ENCODE measurements around the gene PXDC1.

The PXDC1 gene

GRCh38 chr6:3747100-3747737, 4.3 kb downstream of the PXDC1 start:
- no peak for DNase-seq (ENCODE audit: low read depth, low spot score)

GRCh38 chr6:3746696-3747095, 4.8 kb downstream of the PXDC1 start:
- no peak for DNase-seq (ENCODE audit: low read depth, low spot score)

- no peak for DNase-seq (ENCODE audit: low read depth, low spot score)
These were observed 5.3 kb downstream of the PXDC1 start for GRCh38 chr6:3746119-3746691.

GRCh38 chr6:3745566-3746118, 5.9 kb downstream of the PXDC1 start:
- DNase-seq (ENCODE audit: low read depth, low spot score), result no peak

GRCh38 chr6:3744901-3745470, 6.5 kb downstream of the PXDC1 start:
- no peak for DNase-seq (ENCODE audit: low read depth, low spot score)

- DNase-seq (ENCODE audit: low read depth, low spot score), result no peak
These were observed 7.2 kb downstream of the PXDC1 start for GRCh38 chr6:3744211-3744900.

GRCh38 chr6:3743541-3743940, 8.0 kb downstream of the PXDC1 start:
- DNase-seq (ENCODE audit: low read depth, low spot score), result no peak

GRCh38 chr6:3742426-3743344, 8.8 kb downstream of the PXDC1 start:
- no peak for DNase-seq (ENCODE audit: low read depth, low spot score)

- no peak for DNase-seq (ENCODE audit: low read depth, low spot score)
These were observed 9.5 kb downstream of the PXDC1 start for GRCh38 chr6:3742076-3742425.

- DNase-seq (ENCODE audit: low read depth, low spot score), result no peak
These were observed 10.0 kb downstream of the PXDC1 start for GRCh38 chr6:3741477-3741871.

- DNase-seq (ENCODE audit: low read depth, low spot score), result no peak
These were observed 10.7 kb downstream of the PXDC1 start for GRCh38 chr6:3740551-3741476.

- DNase-seq (ENCODE audit: low read depth, low spot score), result no peak
These were observed 12.1 kb downstream of the PXDC1 start for GRCh38 chr6:3739311-3739897.

- no peak for DNase-seq (ENCODE audit: low read depth, low spot score)
These were observed 13.0 kb downstream of the PXDC1 start for GRCh38 chr6:3738381-3739131.

GRCh38 chr6:3737831-3738210, 13.7 kb downstream of the PXDC1 start:
- no peak for DNase-seq (ENCODE audit: low read depth, low spot score)

GRCh38 chr6:3737149-3737830, 14.2 kb downstream of the PXDC1 start:
- no peak for DNase-seq (ENCODE audit: low read depth, low spot score)

GRCh38 chr6:3735029-3735605, 16.4 kb downstream of the PXDC1 start:
- DNase-seq (ENCODE audit: low read depth, low spot score), result no peak

GRCh38 chr6:3734023-3734422, 17.5 kb downstream of the PXDC1 start:
- no peak for DNase-seq (ENCODE audit: low read depth, low spot score)

GRCh38 chr6:3733321-3733925, 18.1 kb downstream of the PXDC1 start:
- no peak for DNase-seq (ENCODE audit: low read depth, low spot score)
